GM13976 (cell line): ENCODE results near the gene CACNA2D4.

Experiments
- DNase-seq: peaks from one replicate; pipeline ENCODE4 v3.0.0; 2012; ENCODE audit warnings: low spot score
- in situ Hi-C: fragments of 300-500 bp; cut with MboI; formaldehyde crosslinking; loops from one replicate; pipeline ENCODE4 v1.12.0; 2022; ENCODE audit warnings: low sequenced_read_pairs, mixed read lengths, inconsistent platforms; ENCODE audit not compliant: unreplicated experiment
- TF ChIP-seq, protein P1 (sequence below): IDR thresholded peaks from 2 replicates; pipeline ENCODE4 v1.5.1; 2012; ENCODE audit warnings: borderline replicate concordance, mild to moderate bottlenecking; ENCODE audit not compliant: insufficient read depth; ENCODE audit errors: extremely low read depth, missing control alignments, control extremely low read depth

Gene CACNA2D4

DNA sequence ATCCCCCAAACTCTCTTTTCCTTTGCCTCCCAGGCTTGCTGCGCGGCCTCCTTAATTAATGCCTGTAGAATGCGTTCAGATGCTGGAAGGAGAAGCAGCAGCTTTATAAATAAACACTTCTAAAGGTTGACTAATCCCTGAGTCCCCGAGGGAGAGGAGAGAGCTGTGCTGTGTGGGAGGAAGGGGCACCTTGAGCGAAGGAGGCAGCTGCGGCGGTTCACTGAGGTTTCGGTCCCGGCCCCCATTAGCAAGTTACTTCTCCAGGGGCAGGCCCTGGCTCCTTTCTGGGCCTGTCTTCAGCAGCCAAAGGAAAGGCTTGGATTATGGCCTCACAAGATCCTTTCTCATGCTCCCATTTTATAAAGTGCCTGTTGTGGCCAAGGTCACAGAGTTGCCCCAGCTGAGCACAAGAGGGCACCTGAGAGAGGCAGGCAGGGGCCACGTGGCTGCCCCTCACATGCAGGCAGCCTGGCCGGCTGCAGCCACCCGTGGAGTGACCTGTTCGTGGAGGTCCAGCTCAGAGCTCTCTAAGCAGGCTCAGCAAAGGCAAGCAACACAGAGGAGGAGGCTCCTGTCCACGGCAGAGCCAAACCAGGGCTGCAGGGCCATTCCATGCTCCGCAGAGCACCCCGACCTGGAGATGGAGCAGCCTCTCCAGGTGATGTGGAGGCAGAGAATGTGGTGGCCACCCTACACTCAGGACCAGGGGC lies 15.0 kb upstream of the CACNA2D4 start:
- TF ChIP-seq, protein P1, sequence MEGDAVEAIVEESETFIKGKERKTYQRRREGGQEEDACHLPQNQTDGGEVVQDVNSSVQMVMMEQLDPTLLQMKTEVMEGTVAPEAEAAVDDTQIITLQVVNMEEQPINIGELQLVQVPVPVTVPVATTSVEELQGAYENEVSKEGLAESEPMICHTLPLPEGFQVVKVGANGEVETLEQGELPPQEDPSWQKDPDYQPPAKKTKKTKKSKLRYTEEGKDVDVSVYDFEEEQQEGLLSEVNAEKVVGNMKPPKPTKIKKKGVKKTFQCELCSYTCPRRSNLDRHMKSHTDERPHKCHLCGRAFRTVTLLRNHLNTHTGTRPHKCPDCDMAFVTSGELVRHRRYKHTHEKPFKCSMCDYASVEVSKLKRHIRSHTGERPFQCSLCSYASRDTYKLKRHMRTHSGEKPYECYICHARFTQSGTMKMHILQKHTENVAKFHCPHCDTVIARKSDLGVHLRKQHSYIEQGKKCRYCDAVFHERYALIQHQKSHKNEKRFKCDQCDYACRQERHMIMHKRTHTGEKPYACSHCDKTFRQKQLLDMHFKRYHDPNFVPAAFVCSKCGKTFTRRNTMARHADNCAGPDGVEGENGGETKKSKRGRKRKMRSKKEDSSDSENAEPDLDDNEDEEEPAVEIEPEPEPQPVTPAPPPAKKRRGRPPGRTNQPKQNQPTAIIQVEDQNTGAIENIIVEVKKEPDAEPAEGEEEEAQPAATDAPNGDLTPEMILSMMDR = no peak
- peak; percentile 76 for DNase-seq
- in situ Hi-C loops = loop anchor here (10.0 kb wide), 1 partner anchor 279 kb away; no protein-coding TSS in a partner anchor

DNA sequence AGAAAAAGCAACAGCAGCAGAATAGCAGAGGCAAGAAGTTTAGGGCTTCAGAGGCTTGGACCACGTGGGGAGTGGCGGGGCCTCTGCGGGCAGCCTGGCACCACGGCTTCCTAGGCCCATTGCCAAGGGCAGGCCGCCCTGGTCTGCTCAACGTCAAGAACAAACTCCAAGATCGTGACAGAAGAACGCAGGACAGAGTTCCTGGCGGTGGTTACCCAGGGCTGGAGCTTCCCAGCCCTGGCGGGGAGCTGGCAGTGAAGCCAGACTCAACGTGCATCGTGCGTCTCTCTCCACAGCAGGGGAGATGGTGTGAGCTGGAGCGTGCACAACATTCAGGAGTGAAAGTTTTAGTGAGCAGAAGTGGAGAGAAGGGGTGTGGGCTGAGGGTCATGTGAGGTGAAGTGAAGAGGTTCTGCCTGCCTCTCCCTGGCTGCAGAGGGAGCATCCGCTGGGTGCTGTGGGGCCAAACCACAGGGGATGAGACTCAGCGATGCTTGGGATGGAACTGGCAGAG lies 13.9 kb upstream of the CACNA2D4 start:
- in situ Hi-C loops = loop anchor here (10.0 kb wide), 1 partner anchor 278 kb away; no protein-coding TSS in a partner anchor
- DNase-seq = peak; percentile 49
- TF ChIP-seq, protein P1 = no peak

DNA sequence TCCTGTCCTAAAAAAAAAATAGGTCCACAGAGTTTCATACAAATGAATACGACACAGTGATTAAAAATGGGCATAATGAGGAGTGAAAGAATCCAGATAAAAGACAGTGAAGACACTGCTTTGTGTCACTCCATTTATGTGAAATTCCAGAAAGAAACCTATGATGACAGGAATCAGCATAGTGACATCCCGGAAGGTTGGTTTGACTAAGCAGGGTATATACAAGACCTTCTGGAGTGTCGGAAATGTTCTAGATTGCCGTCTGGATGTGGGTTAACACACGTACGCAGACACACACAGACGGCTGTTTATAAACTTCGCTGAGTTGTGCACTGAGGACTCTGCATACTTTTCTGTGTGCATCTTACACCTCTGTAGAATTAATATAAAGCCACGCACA lies 13.2 kb upstream of the CACNA2D4 start:
- TF ChIP-seq, protein P1 = no peak
- in situ Hi-C loops = loop anchor here (10.0 kb wide), 1 partner anchor 277 kb away; no protein-coding TSS in a partner anchor
- DNase-seq = no peak

DNA sequence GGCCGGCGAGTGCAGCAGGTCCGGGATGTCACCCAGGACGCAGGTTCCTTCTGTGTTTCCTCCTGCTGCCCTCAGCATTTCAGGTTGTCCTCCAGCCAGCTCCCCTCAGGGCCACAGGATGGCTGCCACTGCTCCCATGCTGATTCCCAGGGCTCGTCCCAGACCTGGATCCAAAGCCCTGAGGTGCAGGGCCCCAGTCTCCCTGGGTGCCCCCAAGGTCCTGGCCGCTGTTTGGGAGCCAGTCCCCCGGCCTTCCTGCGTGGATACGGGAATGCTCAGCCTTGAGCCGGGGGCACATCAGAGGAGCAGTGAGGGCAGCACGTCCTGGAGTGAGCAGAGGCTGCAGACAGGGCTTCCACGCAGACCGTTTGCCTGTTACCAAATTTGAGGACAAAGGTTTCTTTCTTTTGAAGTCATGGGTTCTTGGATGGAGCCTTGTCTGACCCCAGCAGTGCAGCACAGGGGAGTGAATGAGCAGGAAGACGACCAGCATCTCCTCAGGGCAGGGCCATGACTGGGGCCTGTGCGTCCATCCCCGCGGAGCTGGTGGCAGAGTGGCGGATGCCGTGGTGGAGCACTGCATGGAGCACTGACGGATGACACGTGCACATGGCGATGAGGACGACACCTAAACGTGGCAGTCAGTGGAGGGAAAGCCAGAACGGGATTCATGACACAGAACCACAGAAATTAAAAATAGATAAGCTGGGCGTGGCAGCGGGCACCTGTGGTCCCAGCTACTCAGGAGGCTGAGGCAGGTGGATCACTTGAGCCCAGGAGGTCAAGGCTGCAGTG lies 12.5 kb upstream of the CACNA2D4 start:
- TF ChIP-seq, protein P1 = no peak
- DNase-seq = no peak
- in situ Hi-C loops = loop anchor here (10.0 kb wide), 1 partner anchor 276 kb away; no protein-coding TSS in a partner anchor

DNA sequence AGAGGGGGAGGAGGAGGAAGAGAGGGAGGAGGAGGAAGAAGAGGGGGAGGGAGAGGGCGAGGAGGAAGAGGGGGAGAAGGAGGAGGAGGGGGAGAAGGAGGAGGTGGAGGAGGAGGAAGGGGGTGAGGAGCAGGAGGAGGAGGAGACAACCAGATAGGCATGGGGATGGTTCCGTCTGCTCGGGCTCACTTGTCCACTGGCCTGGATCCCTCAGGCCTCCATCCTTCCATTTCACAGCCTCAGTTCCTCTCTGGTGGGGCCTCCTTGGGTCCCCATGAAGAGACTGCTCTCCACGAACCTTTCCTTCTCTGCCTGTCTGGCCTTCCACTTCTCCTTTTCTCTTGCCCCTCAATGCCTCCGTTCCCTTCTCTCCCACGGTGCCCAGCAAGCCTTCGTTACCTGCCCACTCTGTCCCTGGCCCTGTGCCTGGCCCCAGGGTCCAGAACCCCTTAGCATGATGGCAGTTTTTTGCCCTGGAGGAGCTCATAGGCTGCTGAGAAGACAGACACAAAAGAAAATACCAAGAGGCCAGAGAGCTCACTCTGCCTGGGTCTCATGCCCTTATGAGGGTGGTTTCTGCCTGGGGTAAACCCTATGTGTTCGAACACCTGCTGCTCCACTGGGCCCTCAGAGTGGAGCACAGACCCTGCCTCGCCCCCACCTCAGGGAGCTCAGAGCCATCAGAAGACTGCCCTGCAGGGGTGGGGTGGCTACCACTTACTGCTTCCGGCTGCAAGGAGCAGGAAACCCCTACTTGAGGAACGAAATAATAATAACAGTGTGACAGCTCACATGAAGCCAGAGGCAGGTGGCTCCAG lies 11.7 kb upstream of the CACNA2D4 start:
- TF ChIP-seq, protein P1 = no peak
- in situ Hi-C loops = loop anchor here (10.0 kb wide), 1 partner anchor 275 kb away; no protein-coding TSS in a partner anchor
- DNase-seq = no peak
